D721Med (cell line): ENCODE results near the gene DYNLL1.

ENCODE experiments used
- DNase-seq: peaks from one replicate; pipeline ENCODE4 v3.0.0; 2011; ENCODE audit warnings: low spot score; ENCODE audit not compliant: insufficient read length
- FAIRE-seq: peaks from 2 replicates; lab custom pipeline; 2011; peaks lifted over from hg19 to GRCh38; lab: Jason Lieb, UNC
- CTCF ChIP-seq: IDR thresholded peaks from 2 replicates; pipeline ENCODE4 v1.5.1; 2012; ENCODE audit warnings: mild to moderate bottlenecking, control low read depth; ENCODE audit not compliant: insufficient read depth; ENCODE audit errors: missing control alignments

Gene DYNLL1

GRCh38 chr12:120488057-120488640 lies 7.8 kb upstream of the DYNLL1 start:
- FAIRE-seq (no peak), DNase-seq (no peak)
- no peak for TF ChIP-seq CTCF

GRCh38 chr12:120489018-120489417 lies 6.9 kb upstream of the DYNLL1 start:
- FAIRE-seq, result no peak
- no peak for DNase-seq
- TF ChIP-seq CTCF, result no peak

- DNase-seq, result no peak
- FAIRE-seq, result no peak
- no peak for TF ChIP-seq CTCF
These were observed 5.6 kb upstream of the DYNLL1 start for GRCh38 chr12:120490325-120490724.

GRCh38 chr12:120490833-120491512 lies 4.9 kb upstream of the DYNLL1 start:
- no peak for TF ChIP-seq CTCF
- no peak for DNase-seq
- FAIRE-seq, result no peak

- no peak for DNase-seq
- no peak for TF ChIP-seq CTCF
- FAIRE-seq, result no peak
These were observed 655 bp upstream of the DYNLL1 start for GRCh38 chr12:120495186-120495730.

- DNase-seq (peak; percentile 33), FAIRE-seq (no peak)
- peak; percentile 18 for TF ChIP-seq CTCF
These were observed 764 bp downstream of the DYNLL1 start for GRCh38 chr12:120496413-120497340.
